GM23338 (cell line): ENCODE data around the gene MID1IP1. TPM values are rescaled to one million over a fixed set of nuclear protein-coding genes. Genes with fewer than 3 reads are reported as not detected.

Experiments used
- ATAC-seq: fragments of 200-7000 bp; cut with Tn5 transposase; 3 replicates; pipeline ENCODE4 v1.9.1; 2020
- DNase-seq: peaks from one replicate; pipeline ENCODE4 v3.0.0-alpha.2; 2015; ENCODE audit warnings: low spot score
- H2AFZ ChIP-seq: fragments of 200-600 bp; sonication (generic); 2 replicates; pipeline ENCODE4 v1.8.0; 2016; ENCODE audit warnings: antibody characterized with exemption, mild to moderate bottlenecking, moderate library complexity
- H3F3A ChIP-seq: fragments of 200-600 bp; sonication (generic); replicated peaks from 2 replicates; pipeline ENCODE4 v1.8.0; 2017; ENCODE audit warnings: antibody characterized with exemption, mixed run types, low read depth
- H3K27ac ChIP-seq: fragments of 200-600 bp; sonication (generic); 2 replicates; pipeline ENCODE4 v1.6.1; 2016; ENCODE audit warnings: low read depth
- H3K27me3 ChIP-seq: fragments of 200-600 bp; sonication (generic); 2 replicates; pipeline ENCODE4 v1.8.0; 2016; ENCODE audit warnings: mild to moderate bottlenecking, mixed run types, moderate library complexity; ENCODE audit not compliant: insufficient read depth
- H3K36me3 ChIP-seq: fragments of 200-600 bp; sonication (generic); 2 replicates; pipeline ENCODE4 v1.8.0; 2016; ENCODE audit warnings: mild to moderate bottlenecking; ENCODE audit not compliant: insufficient read depth
- H3K4me1 ChIP-seq: fragments of 200-600 bp; sonication (generic); 2 replicates; pipeline ENCODE4 v1.8.0; 2016; ENCODE audit warnings: mild to moderate bottlenecking, moderate library complexity; ENCODE audit not compliant: insufficient read depth
- H3K4me2 ChIP-seq: fragments of 200-600 bp; sonication (generic); 2 replicates; pipeline ENCODE4 v1.7.1; 2017; ENCODE audit warnings: mixed run types
- H3K4me3 ChIP-seq: fragments of 200-600 bp; sonication (generic); 2 replicates; pipeline ENCODE4 v1.6.1; 2016; ENCODE audit warnings: mixed run types
- H3K79me2 ChIP-seq: fragments of 200-600 bp; sonication (generic); replicated peaks from 2 replicates; pipeline ENCODE4 v1.8.0; 2017; ENCODE audit warnings: mild to moderate bottlenecking; ENCODE audit not compliant: insufficient read depth
- H3K9me2 ChIP-seq: fragments of 200-600 bp; sonication (generic); 2 replicates; pipeline ENCODE4 v1.8.0; 2017; ENCODE audit not compliant: insufficient read depth
- H4K20me1 ChIP-seq: fragments of 200-600 bp; sonication (generic); replicated peaks from 2 replicates; pipeline ENCODE4 v1.8.0; 2017; ENCODE audit warnings: mild to moderate bottlenecking; ENCODE audit not compliant: insufficient read depth
- H3K27ac Mint-ChIP-seq: 2 replicates; pipeline ENCODE4 v1.8.0; 2020; ENCODE audit warnings: inconsistent platforms, mild to moderate bottlenecking, moderate library complexity, mixed read lengths
- H3K27me3 Mint-ChIP-seq: 3 replicates; pipeline ENCODE4 v1.8.0; 2022; ENCODE audit warnings: low read depth, mild to moderate bottlenecking, moderate library complexity, mixed read lengths, inconsistent platforms; ENCODE audit not compliant: insufficient read depth, poor library complexity
- H3K36me3 Mint-ChIP-seq: 3 replicates; pipeline ENCODE4 v1.8.0; 2021; ENCODE audit warnings: low read depth, mild to moderate bottlenecking, inconsistent platforms, moderate library complexity, mixed read lengths
- H3K4me1 Mint-ChIP-seq: 3 replicates; pipeline ENCODE4 v1.8.0; 2020; ENCODE audit warnings: mild to moderate bottlenecking, inconsistent platforms, mixed read lengths
- H3K4me3 Mint-ChIP-seq: 3 replicates; pipeline ENCODE4 v1.8.0; 2021; ENCODE audit warnings: moderate library complexity, mild to moderate bottlenecking, inconsistent platforms, mixed read lengths
- H3K9me3 Mint-ChIP-seq: 3 replicates; pipeline ENCODE4 v1.8.0; 2020; ENCODE audit warnings: moderate library complexity, mild to moderate bottlenecking, inconsistent platforms, mixed read lengths
- CREB1 ChIP-seq: fragments of 250-450 bp; sonication (Bioruptor Pico); IDR thresholded peaks from 2 replicates; pipeline ENCODE4 v1.5.0; 2020; ENCODE audit warnings: low read depth, mild to moderate bottlenecking, moderate library complexity
- CTCF ChIP-seq, 2 experiments: fragments of 200-600 bp in 1 of 2; sonication (generic) in 1 of 2; conservative IDR thresholded peaks; 2 replicates each; pipeline versions ENCODE4 v1.5.1 to v1.6.1; 2016 to 2017; ENCODE audit warnings: antibody characterized with exemption in 2 of 2, low read depth in 2 of 2, mild to moderate bottlenecking in 2 of 2, moderate library complexity in 1 of 2
- ETS1 ChIP-seq: IDR thresholded peaks from 2 replicates; pipeline ENCODE4 v1.6.1; 2016; ENCODE audit warnings: antibody characterized with exemption
- EZH2 ChIP-seq: fragments of 200-600 bp; sonication (generic); IDR thresholded peaks from one replicate; pipeline ENCODE4 v1.8.0; 2017; ENCODE audit warnings: antibody characterized with exemption, mild to moderate bottlenecking, low read depth; ENCODE audit not compliant: unreplicated experiment
- EZH2phosphoT487 ChIP-seq: fragments of 200-600 bp; sonication (generic); IDR thresholded peaks from one replicate; pipeline ENCODE4 v1.8.1; 2018; ENCODE audit warnings: antibody characterized with exemption; ENCODE audit not compliant: unreplicated experiment
- JUNB ChIP-seq: IDR thresholded peaks from one replicate; pipeline ENCODE4 v1.6.1; 2016; ENCODE audit warnings: antibody characterized with exemption; ENCODE audit not compliant: unreplicated experiment
- NANOG ChIP-seq: IDR thresholded peaks from 2 replicates; pipeline ENCODE4 v1.6.1; 2016; ENCODE audit warnings: antibody characterized with exemption, borderline replicate concordance
- POLR2AphosphoS5 ChIP-seq: IDR thresholded peaks from 2 replicates; pipeline ENCODE4 v1.6.1; 2016; ENCODE audit warnings: antibody characterized with exemption, low read depth
- REST ChIP-seq: IDR thresholded peaks from one replicate; pipeline ENCODE4 v1.6.1; 2018; ENCODE audit warnings: antibody characterized with exemption; ENCODE audit not compliant: unreplicated experiment
- STAT1 ChIP-seq: IDR thresholded peaks from one replicate; pipeline ENCODE4 v1.6.1; 2016; ENCODE audit warnings: antibody characterized with exemption; ENCODE audit not compliant: unreplicated experiment
- ZNF114 ChIP-seq: fragments of 250-450 bp; sonication (Bioruptor Pico); IDR thresholded peaks from 2 replicates; pipeline ENCODE4 v1.5.0; 2020; ENCODE audit warnings: mild to moderate bottlenecking, moderate library complexity
- ZNF331 ChIP-seq: fragments of 250-450 bp; sonication (Bioruptor Pico); IDR thresholded peaks from 2 replicates; pipeline ENCODE4 v1.5.0; 2020; ENCODE audit warnings: low read depth, mild to moderate bottlenecking, moderate library complexity
- ZNF462 ChIP-seq: fragments of 250-450 bp; sonication (Bioruptor Pico); IDR thresholded peaks from 2 replicates; pipeline ENCODE4 v1.5.0; 2020; ENCODE audit warnings: mild to moderate bottlenecking, moderate library complexity
- polyA plus RNA-seq: library from polyadenylated mRNA; unstranded; fragments of >200 nt; fragmentation: Nextera tagmentation; extraction: Ambion mirVana; gene quantifications from 2 replicates; pipeline ENCODE4 v1.2.1, GENCODE V29; 2016
- total RNA-seq: library from RNA; depleted of rRNA; stranded (reverse); fragments of >200 nt; shearing (Covaris generic); gene quantifications from 2 replicates; pipeline ENCODE4 v1.2.3, GENCODE V29; 2014

The MID1IP1 gene
- total and polyA plus RNA-seq, 2 experiments from 2014 or later, result 26.1 to 161 TPM

- H3K36me3 ChIP-seq, result no peaks in the 10 kb centered on the region
- H3K4me1 Mint-ChIP-seq, result peaks cover 12% of the 10 kb centered on the region
- H3K9me2 ChIP-seq, result no peaks in the 10 kb centered on the region
- no peaks in the 10 kb centered on the region; the same call in 2 of the 3 replicates for H3K9me3 Mint-ChIP-seq
- no peak overlapping the region for H3K27ac ChIP-seq
- peaks cover 4% of the 10 kb centered on the region for H3K4me1 ChIP-seq
- H3K4me3 ChIP-seq, result no peak overlapping the region
- no peaks in the 10 kb centered on the region for H3F3A ChIP-seq
- DNase-seq (no peak), ATAC-seq (no peak)
- no peaks in the 10 kb centered on the region for H3K27me3 ChIP-seq
- H4K20me1 ChIP-seq, result no peaks in the 10 kb centered on the region
- H3K27ac Mint-ChIP-seq, result no peak overlapping the region
- H3K4me3 Mint-ChIP-seq, result no peak overlapping the region
- H3K4me2 ChIP-seq, result no peak overlapping the region
- no peaks in the 10 kb centered on the region for H3K79me2 ChIP-seq
- H3K27me3 Mint-ChIP-seq, result no peaks in the 10 kb centered on the region
- no peak overlapping the region for H2AFZ ChIP-seq
- TF ChIP-seq CREB1 (CRISPR knock-in tag) (no peak), JUNB (no peak), ZNF114 (CRISPR knock-in tag) (no peak), ZNF462 (CRISPR knock-in tag) (no peak), ZNF331 (CRISPR knock-in tag) (no peak), EZH2phosphoT487 (no peak), REST (no peak), EZH2 (no peak), POLR2AphosphoS5 (no peak), CTCF (conservative IDR thresholded peaks at IDR 0.05; ENCODE audit: low read depth in 2 of 2) (no peak), ETS1 (no peak), STAT1 (no peak), NANOG (no peak)
- peaks cover 5% of the 10 kb centered on the region; the same call in 1 of the 3 replicates for H3K36me3 Mint-ChIP-seq
Measured at GRCh38 chrX:38848671-38849455, 47.6 kb downstream of the MID1IP1 start.
